ENCODE measurements around the gene RHOT2. TPM values are rescaled to one million over a fixed set of nuclear protein-coding genes. Genes with fewer than 3 reads are reported as not detected.
A peak's percentile ranks its signal among the peaks of the same experiment; 100 is the strongest.

The RHOT2 gene
- total and polyA plus RNA-seq, 9 of the 15 experiments (the other 6 are each of a cell fraction or from before 2014, with no cell fraction given): 5.0 to 373 (median 112) TPM

DNA sequence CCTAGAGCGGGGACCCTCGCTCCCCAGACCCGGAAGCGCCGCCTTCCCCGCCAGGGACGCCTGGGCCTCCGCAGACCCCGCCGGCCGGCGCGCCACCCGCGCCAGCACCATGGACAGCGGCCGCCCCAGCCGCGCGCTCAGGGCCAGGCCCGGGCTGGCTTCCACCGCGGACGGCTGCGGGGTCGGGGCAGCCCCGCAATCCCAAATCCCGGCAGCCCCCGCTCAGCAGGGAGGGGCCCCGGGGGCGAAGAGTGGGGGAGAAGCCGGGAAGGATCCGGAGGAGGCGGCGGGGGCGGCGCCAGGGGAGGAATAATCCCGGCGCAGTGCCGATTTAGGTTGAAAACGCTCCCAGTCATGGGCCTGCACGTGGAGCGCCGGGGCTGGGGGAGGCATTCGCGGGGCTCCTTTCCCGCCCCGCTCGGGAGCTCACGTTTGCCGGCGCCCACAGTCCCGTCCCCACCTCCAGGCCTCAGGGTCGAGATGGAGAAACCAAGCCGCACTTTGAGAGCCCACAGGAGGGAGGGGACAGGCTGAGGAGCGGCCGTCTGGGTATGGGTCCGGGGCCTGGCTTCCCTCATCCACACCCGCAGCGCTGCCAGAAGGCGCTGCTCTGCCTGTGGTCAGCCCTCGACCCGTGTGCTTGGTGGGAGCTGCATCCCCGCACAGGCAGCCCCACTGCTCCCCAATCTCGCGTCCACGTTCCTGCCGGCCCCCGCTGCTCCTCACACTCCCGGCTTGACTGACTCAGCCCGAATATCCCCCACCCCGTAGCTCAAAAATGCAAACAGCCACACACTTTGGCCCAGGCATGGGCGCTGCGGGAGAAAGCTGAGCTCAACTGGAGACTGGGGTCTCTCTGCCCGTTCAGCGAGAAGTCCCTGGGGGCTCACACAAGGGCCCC, 33.0 kb downstream of the RHOT2 start (continued):
- TF ChIP-seq HNRNPL (IDR thresholded peaks at IDR 0.05; ENCODE audit: low read depth, low read length) (no peak), PCBP1 (IDR thresholded peaks at IDR 0.05; ENCODE audit: low read depth, low read length, poor library complexity, severe bottlenecking) (no peak), SIN3A (IDR thresholded peaks at IDR 0.05; ENCODE audit: borderline replicate concordance in 2 of 2, control insufficient read depth in 1 of 2, low read depth in 2 of 2, low read length in 2 of 2) (peak; percentile 69 to 95; a peak in 3 of 4 replicates), U2AF2 (optimal IDR thresholded peaks at IDR 0.05; ENCODE audit: low read depth, low read length) (no peak), PPARD (CRISPR knock-in tag; IDR thresholded peaks at IDR 0.05) (no peak), ZKSCAN1 (IDR thresholded peaks at IDR 0.05; ENCODE audit: low read depth, low read length) (no peak), ZSCAN29 (IDR thresholded peaks at IDR 0.05) (no peak), SNIP1 (IDR thresholded peaks at IDR 0.05; ENCODE audit: low read depth) (no peak), GABPA (tag; conservative IDR thresholded peaks at IDR 0.05; ENCODE audit: low read depth) (no peak), FOXP1 (CRISPR knock-in tag; IDR thresholded peaks at IDR 0.05) (peak; percentile 86; the same call in 1 of the 2 replicates), ZC3H8 (IDR thresholded peaks at IDR 0.05) (no peak), ZNF507 (tag; conservative IDR thresholded peaks at IDR 0.05) (no peak), ZNF212 (CRISPR knock-in tag; IDR thresholded peaks at IDR 0.05) (no peak), MTA1 (IDR thresholded peaks at IDR 0.05; ENCODE audit: borderline replicate concordance) (no peak), HMGN3 (IDR thresholded peaks at IDR 0.05; ENCODE audit: borderline replicate concordance, extremely low read depth, insufficient read length, low read depth, low read length) (no peak), SIN3B (IDR thresholded peaks at IDR 0.05; ENCODE audit: low read depth) (0 out of 2 replicates have a peak, but pooled peaks have one; percentile 24), POLR2A (conservative IDR thresholded peaks at IDR 0.05) (no peak), ASH1L (IDR thresholded peaks at IDR 0.05; ENCODE audit: borderline replicate concordance, low read depth, partially characterized antibody) (no peak), ZNF282 (CRISPR knock-in tag; IDR thresholded peaks at IDR 0.05) (no peak)
- TF ChIP-seq, protein P1, sequence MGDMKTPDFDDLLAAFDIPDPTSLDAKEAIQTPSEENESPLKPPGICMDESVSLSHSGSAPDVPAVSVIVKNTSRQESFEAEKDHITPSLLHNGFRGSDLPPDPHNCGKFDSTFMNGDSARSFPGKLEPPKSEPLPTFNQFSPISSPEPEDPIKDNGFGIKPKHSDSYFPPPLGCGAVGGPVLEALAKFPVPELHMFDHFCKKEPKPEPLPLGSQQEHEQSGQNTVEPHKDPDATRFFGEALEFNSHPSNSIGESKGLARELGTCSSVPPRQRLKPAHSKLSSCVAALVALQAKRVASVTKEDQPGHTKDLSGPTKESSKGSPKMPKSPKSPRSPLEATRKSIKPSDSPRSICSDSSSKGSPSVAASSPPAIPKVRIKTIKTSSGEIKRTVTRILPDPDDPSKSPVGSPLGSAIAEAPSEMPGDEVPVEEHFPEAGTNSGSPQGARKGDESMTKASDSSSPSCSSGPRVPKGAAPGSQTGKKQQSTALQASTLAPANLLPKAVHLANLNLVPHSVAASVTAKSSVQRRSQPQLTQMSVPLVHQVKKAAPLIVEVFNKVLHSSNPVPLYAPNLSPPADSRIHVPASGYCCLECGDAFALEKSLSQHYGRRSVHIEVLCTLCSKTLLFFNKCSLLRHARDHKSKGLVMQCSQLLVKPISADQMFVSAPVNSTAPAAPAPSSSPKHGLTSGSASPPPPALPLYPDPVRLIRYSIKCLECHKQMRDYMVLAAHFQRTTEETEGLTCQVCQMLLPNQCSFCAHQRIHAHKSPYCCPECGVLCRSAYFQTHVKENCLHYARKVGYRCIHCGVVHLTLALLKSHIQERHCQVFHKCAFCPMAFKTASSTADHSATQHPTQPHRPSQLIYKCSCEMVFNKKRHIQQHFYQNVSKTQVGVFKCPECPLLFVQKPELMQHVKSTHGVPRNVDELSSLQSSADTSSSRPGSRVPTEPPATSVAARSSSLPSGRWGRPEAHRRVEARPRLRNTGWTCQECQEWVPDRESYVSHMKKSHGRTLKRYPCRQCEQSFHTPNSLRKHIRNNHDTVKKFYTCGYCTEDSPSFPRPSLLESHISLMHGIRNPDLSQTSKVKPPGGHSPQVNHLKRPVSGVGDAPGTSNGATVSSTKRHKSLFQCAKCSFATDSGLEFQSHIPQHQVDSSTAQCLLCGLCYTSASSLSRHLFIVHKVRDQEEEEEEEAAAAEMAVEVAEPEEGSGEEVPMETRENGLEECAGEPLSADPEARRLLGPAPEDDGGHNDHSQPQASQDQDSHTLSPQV (IDR thresholded peaks at IDR 0.05): no peak
- TF ChIP-seq, protein P2, sequence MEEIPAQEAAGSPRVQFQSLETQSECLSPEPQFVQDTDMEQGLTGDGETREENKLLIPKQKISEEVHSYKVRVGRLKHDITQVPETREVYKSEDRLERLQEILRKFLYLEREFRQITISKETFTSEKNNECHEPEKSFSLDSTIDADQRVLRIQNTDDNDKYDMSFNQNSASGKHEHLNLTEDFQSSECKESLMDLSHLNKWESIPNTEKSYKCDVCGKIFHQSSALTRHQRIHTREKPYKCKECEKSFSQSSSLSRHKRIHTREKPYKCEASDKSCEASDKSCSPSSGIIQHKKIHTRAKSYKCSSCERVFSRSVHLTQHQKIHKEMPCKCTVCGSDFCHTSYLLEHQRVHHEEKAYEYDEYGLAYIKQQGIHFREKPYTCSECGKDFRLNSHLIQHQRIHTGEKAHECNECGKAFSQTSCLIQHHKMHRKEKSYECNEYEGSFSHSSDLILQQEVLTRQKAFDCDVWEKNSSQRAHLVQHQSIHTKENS (CRISPR knock-in tag; IDR thresholded peaks at IDR 0.05): no peak
- TF ChIP-seq, protein P3, sequence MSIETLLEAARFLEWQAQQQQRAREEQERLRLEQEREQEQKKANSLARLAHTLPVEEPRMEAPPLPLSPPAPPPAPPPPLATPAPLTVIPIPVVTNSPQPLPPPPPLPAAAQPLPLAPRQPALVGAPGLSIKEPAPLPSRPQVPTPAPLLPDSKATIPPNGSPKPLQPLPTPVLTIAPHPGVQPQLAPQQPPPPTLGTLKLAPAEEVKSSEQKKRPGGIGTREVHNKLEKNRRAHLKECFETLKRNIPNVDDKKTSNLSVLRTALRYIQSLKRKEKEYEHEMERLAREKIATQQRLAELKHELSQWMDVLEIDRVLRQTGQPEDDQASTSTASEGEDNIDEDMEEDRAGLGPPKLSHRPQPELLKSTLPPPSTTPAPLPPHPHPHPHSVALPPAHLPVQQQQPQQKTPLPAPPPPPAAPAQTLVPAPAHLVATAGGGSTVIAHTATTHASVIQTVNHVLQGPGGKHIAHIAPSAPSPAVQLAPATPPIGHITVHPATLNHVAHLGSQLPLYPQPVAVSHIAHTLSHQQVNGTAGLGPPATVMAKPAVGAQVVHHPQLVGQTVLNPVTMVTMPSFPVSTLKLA (conservative IDR thresholded peaks at IDR 0.05): peak in 1 of 2 experiments; percentile 72; a peak in 2 of 4 replicates

All from K562 (cell line).